Measurements from ENCODE around the gene PXDC1. TPM values are rescaled to one million over a fixed set of nuclear protein-coding genes. Genes with fewer than 3 reads are reported as not detected.

Gene PXDC1
- total RNA-seq, 2 experiments from 2014 or later: 0.47 TPM; not detected in 1

DNA sequence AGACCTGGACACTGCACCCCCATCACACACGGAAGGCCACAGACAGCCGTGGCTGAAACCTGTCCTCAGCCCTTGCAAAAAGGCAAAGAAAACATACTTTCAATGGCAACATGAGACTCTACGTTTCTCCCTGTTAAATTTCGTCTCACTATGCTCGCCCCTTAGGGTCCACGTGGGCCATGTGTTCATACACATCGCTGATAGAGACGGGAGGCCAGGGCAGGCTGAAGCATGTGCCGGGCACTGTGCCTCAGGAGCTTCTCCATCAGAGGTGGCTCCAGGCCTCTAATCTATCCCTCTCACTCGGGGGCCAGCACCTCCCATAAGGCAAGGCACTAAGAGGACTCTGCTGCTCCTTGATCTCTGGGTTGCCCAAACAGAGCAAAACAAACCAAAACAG, 17.5 kb downstream of the PXDC1 start:
- no peak overlapping the region for H3K4me3 Mint-ChIP-seq
- H3K27ac Mint-ChIP-seq: no peak overlapping the region
- ATAC-seq (no peak), DNase-seq (no peak)
- H3K27me3 Mint-ChIP-seq: peaks cover 10% of the 10 kb centered on the region
- CTCF ChIA-PET: interaction anchor here (2.2 to 2.5 kb wide), 2 partner anchors 15 to 607 kb away, joined by 6 to 13 read pairs; no protein-coding TSS in a partner anchor
- H3K36me3 Mint-ChIP-seq: no peaks in the 10 kb centered on the region
- no peaks in the 10 kb centered on the region for H3K9me3 Mint-ChIP-seq (ENCODE audit: low read depth)
- H3K4me1 Mint-ChIP-seq: peaks cover 3% of the 10 kb centered on the region

DNA sequence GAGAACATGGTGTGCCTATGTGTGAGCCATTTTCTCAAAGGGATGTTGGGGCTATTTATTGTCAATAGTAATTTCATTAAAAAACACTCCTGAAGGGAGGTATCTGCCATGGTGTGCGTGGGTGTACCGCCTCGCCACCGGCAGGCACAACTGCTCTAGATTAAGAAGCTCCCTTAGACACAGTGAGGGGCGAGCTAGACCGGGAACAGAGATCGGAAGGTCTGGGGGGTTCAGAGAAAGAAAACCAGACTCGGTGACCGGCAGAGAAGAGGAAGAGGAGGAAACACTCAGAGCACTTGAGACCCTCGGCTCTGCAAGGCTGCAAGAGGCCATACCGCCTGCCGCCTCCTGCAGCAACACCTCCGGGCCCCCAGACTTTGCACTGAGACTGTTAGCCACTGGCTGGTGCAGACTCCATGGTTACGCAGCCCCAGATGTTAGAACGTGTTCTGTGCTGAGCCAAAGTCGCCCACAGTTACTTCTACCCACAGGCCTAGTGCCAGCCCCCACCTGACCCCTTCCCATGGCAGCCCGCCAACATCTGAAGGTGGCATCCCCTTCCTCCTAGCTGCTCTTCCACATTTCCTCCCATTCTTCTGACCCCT, 18.1 kb downstream of the PXDC1 start:
- CTCF ChIA-PET: interaction anchor here (1.0 to 5.4 kb wide), 12 partner anchors 8 to 607 kb away, joined by 3 to 59 read pairs (median 8); no protein-coding TSS in a partner anchor
- DNase-seq: no peak
- peaks cover 12% of the 10 kb centered on the region for H3K27me3 Mint-ChIP-seq

DNA sequence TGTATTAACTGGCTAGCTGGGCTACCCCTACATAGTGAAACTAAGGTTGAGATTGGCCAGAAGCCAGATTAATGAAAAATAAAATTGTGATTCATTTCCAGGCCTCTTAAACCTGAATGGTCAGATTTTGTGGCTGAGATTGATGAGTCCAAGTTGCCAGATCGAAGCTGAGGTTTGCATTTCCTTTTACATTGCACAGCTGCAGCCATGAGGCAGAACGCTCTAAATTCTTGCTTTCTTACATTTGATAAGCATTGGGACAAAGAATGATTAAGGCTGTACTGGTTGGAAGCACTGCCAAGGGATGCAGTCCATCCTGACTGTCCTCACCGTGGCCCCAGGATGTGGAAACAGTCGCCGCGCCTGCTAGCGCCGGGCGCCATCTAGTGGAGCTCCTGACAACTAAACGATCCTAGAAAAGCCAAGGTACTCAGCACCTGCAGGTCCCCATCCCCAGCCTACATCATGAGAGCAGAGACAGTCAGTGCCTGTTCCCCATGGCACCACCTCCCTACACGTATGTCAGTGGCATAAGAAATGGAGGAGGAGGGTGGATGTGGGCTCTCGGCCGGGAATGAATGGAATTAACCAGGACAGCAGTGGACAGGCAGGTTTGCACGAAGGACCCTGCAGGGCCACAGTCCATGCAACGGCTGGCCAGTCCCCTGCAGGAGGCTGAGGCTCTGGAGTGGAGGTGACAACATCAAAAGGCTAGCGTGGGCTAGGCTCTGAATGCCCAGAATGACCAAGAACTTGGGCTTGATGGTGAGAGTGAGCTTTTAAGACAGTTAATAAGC, 19.0 kb downstream of the PXDC1 start:
- ATAC-seq (peak; percentile 70), DNase-seq (peak; percentile 67)
- no peaks in the 10 kb centered on the region for H3K9me3 Mint-ChIP-seq (ENCODE audit: low read depth)
- peaks cover 12% of the 10 kb centered on the region for H3K27me3 Mint-ChIP-seq
- no peaks in the 10 kb centered on the region for H3K36me3 Mint-ChIP-seq
- no peak overlapping the region for H3K27ac Mint-ChIP-seq
- H3K4me3 Mint-ChIP-seq: no peak overlapping the region
- H3K4me1 Mint-ChIP-seq: peaks cover 3% of the 10 kb centered on the region
- CTCF ChIA-PET: interaction anchor here (0.8 to 5.4 kb wide), 30 partner anchors 9 to 637 kb away, joined by 3 to 59 read pairs (median 4); no protein-coding TSS in a partner anchor

More for the DNA sequence above, 18.1 kb downstream of the PXDC1 start:
- no peak for ATAC-seq
- peaks cover 3% of the 10 kb centered on the region for H3K4me1 Mint-ChIP-seq
- H3K27ac Mint-ChIP-seq: no peak overlapping the region
- H3K36me3 Mint-ChIP-seq: no peaks in the 10 kb centered on the region
- no peaks in the 10 kb centered on the region for H3K9me3 Mint-ChIP-seq (ENCODE audit: low read depth)
- no peak overlapping the region for H3K4me3 Mint-ChIP-seq

DNA sequence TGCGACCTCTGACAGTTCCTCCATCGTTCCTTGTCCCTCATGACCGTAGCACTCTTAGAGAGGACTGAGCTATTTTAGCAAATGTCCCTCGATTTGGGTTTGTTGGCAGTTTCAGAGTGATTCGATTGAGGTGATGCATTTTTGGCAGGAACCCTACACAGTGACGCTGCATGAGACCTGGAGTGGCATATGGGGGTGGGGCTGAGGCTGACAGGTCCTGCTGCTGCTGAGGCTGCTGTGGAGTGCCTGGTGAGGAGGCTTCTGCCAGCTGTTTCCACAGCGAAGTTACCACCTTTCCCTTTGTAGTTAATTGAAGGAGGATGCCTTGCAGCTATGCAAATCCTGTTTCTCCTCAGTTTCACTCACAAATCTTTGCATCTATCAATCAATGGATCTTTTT, 19.8 kb downstream of the PXDC1 start:
- CTCF ChIA-PET: interaction anchor here (0.5 to 5.4 kb wide), 23 partner anchors 9 to 636 kb away, joined by 3 to 59 read pairs (median 4); no protein-coding TSS in a partner anchor
- no peak overlapping the region for H3K4me3 Mint-ChIP-seq
- no peak overlapping the region for H3K27ac Mint-ChIP-seq
- H3K4me1 Mint-ChIP-seq: peaks cover 3% of the 10 kb centered on the region
- DNase-seq (no peak), ATAC-seq (no peak)
- peaks cover 12% of the 10 kb centered on the region for H3K27me3 Mint-ChIP-seq
- H3K9me3 Mint-ChIP-seq (ENCODE audit: low read depth): no peaks in the 10 kb centered on the region
- no peaks in the 10 kb centered on the region for H3K36me3 Mint-ChIP-seq

DNA sequence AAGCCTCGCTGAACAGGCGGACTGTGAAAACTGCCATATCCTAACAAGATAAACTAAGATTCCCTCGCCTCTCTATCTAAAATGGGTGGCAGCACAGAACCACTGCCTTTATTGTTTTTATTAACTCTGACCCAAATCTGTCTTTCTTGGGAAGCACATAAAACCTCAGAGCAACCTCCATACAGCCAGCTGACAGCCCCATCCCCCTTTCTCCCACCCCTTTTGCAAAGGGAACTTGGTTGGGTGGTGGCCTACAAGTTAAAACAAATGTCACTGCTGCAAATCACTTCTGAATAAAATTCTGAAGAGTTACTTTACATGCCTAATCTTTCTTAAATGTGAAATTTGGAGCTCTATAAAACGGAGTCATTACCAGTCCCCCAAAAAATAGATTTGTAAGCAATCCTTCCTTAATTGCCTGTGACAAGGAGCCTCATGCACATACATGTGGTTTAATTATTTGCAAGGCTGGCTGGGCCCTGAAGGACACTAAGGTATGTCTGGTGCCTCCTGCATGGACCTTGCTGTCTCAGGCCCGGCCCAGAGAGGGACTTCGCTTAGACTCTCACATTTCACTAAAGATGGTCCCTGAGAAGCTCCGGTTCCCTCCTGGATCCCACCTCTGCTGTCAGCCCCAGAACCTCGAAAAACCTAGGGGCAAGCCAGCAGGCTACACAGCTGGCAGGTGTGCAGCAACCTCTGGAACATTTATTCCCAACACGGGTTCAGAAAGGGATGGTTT, 21.7 kb downstream of the PXDC1 start:
- Mint-ChIP-seq H3K9me3 (ENCODE audit: low read depth) (no peaks in the 10 kb centered on the region), H3K27ac (no peak overlapping the region), H3K27me3 (peaks cover 8% of the 10 kb centered on the region), H3K4me3 (no peak overlapping the region), H3K4me1 (peaks cover 2% of the 10 kb centered on the region), H3K36me3 (no peaks in the 10 kb centered on the region)
- CTCF ChIA-PET: interaction anchor here (4.2 to 5.4 kb wide), 2 partner anchors 12 to 449 kb away, joined by 22 to 59 read pairs; no protein-coding TSS in a partner anchor
- ATAC-seq (no peak), DNase-seq (no peak)

DNA sequence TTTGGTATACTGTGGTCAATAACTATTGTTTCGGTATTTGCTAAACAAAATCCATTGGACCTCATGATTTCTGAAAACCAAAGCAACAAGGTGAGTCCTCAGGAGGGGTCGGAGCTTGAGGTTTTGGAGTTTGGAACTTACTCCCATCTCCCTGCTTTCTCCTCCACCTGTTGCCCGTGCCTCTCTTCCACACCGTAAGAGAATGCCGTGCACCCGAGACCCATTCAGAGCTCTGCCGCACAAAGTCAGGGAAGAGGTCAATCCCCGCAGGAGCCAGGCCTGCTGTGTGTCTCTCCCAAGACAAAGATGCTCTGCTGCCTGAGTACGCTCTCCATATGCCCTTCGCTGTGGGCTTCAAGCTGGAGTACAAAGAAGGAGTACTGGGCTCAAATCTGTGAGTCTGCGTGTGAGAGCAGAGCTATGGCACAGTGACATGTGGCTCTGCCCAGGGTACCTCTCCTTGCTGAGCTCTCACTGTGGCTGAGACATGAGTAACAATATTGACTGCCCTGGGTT, 23.9 kb downstream of the PXDC1 start:
- H3K36me3 Mint-ChIP-seq: no peaks in the 10 kb centered on the region
- peaks cover 8% of the 10 kb centered on the region for H3K27me3 Mint-ChIP-seq
- H3K9me3 Mint-ChIP-seq (ENCODE audit: low read depth): no peaks in the 10 kb centered on the region
- CTCF ChIA-PET: no interaction called here
- ATAC-seq: no peak
- no peak for DNase-seq
- H3K4me3 Mint-ChIP-seq: no peak overlapping the region
- H3K4me1 Mint-ChIP-seq: peaks cover 2% of the 10 kb centered on the region
- H3K27ac Mint-ChIP-seq: no peak overlapping the region

DNA sequence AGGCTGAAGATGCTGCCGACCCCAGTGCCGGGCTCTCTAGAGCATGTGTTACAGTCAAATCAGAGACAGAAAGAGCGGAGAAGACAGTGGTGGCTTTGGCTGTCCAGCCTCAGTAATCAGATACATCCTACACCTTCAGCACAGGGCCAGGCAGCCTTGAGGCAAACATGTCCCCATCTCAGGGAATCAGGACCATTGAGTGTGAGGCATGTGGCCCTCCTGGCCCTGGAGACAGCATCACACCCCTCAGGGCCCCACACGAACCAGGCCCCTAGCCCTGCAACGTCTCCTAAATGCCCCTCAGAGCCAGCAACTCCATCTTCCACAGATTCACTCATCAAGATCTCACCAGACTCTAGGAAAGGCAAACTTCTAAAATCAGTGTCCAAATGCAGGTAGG, 24.5 kb downstream of the PXDC1 start:
- H3K36me3 Mint-ChIP-seq: no peaks in the 10 kb centered on the region
- CTCF ChIA-PET: no interaction called here
- ATAC-seq (no peak), DNase-seq (no peak)
- H3K4me1 Mint-ChIP-seq: no peaks in the 10 kb centered on the region
- peaks cover 8% of the 10 kb centered on the region for H3K27me3 Mint-ChIP-seq
- no peaks in the 10 kb centered on the region for H3K9me3 Mint-ChIP-seq (ENCODE audit: low read depth)
- no peak overlapping the region for H3K4me3 Mint-ChIP-seq
- H3K27ac Mint-ChIP-seq: no peak overlapping the region

DNA sequence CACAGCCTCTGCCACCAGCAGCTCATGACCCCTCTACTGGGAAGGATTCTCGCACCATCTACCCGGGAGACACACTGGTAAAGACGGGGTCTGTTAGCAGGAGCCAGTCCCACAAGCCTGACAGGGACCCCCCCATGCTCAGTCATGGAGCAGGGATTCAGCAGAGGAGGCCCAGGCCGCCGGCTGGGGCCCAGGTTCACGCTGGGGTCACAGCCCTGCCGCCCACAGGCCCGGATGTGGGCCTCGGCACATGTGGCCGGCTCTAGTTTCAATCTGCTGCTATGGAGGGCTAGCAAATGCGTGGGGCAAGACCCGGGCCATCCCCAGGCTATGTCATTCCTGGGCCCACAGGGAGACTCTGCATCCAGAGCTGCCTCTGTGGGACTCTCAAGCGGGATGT, 25.1 kb downstream of the PXDC1 start:
- ATAC-seq (no peak), DNase-seq (no peak)
- CTCF ChIA-PET: no interaction called here

DNA sequence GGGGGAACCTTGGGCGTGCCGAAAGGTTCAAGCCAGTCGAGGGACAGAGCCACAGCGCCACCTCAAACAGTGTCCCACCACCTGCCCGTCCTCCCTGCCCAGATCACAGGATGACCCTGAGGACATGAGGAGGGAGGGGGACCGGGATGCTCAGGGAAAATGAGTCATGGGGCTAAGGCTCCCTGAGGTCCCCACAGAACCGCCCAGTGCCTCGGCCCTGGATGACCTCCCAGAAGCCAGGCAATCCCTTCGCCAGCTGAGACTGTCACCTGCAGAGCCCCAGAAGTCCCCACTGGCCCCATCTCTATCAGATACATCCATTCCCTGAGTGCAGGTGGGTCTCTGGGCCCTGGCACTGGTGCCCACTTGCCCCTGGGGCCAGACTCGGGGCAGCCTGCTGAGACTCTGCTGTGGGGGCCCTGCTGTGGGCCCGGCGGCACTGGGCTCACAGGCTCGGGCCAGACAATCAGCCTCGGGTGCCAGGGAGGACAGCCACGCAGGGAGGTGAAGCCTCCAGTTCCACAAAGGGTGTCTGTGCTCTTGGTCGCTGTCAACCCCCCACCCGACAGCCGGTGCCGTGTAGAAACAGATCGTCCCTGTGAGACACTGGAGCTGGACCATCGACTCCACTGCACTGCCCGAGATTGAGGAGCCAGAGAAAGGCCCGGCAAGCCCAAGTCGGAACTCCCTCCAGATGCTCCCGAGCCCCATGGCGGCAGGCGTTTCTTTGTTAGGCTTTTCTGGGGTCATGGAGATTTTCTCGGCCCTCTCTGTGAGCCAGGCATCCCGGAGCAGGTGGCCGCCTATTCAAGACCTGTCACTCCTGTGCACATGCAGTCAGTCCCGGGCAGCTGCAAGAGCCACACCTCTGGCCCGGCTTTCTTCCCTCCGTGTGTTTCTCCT, 26.1 kb downstream of the PXDC1 start:
- CTCF ChIA-PET: no interaction called here
- Mint-ChIP-seq H3K27me3 (peaks cover 5% of the 10 kb centered on the region), H3K36me3 (no peaks in the 10 kb centered on the region), H3K4me1 (no peaks in the 10 kb centered on the region), H3K9me3 (ENCODE audit: low read depth) (no peaks in the 10 kb centered on the region), H3K27ac (no peak overlapping the region), H3K4me3 (no peak overlapping the region)
- ATAC-seq (no peak), DNase-seq (no peak)

More for the DNA sequence above, 25.1 kb downstream of the PXDC1 start:
- Mint-ChIP-seq H3K9me3 (ENCODE audit: low read depth) (no peaks in the 10 kb centered on the region), H3K36me3 (no peaks in the 10 kb centered on the region), H3K4me3 (no peak overlapping the region), H3K4me1 (no peaks in the 10 kb centered on the region), H3K27me3 (peaks cover 5% of the 10 kb centered on the region), H3K27ac (no peak overlapping the region)

DNA sequence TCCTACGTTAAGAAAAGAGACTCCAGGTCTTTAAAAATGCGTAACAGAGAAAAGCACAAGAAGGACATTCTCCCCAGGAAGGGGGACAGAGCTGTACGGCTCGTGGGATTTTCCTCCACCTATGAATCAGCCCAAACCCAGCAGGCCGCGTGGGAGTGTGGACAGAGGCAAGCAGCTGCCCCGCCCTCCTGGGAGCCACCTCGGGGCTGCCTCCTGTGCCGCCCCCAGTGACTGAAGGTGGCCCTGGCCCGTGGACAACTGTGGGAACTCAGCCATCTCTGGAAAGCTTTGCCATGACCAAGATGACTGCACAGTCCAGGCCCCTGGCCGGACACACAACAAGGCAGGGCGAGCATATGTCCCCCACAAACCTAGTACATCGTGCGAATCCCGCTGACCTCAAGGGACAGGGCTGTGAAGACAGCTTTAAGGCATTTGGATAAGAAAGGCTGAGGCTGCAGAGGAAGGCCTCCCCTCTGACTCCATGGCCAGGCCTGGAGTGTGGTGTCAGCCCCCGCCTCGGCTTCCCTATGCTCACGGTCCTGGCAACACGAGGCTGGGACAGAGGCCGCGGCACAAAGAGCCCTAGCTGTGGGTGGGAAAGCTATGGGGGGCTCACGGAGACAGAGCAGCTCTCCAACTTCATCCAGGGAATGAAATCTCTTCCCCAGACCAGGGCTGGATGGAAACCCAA, 26.9 kb downstream of the PXDC1 start:
- no peaks in the 10 kb centered on the region for H3K4me1 Mint-ChIP-seq
- DNase-seq (no peak), ATAC-seq (no peak)
- H3K27me3 Mint-ChIP-seq: peaks cover 5% of the 10 kb centered on the region
- CTCF ChIA-PET: no interaction called here
- H3K36me3 Mint-ChIP-seq: no peaks in the 10 kb centered on the region
- H3K27ac Mint-ChIP-seq: no peak overlapping the region
- H3K4me3 Mint-ChIP-seq: no peak overlapping the region
- no peaks in the 10 kb centered on the region for H3K9me3 Mint-ChIP-seq (ENCODE audit: low read depth)

DNA sequence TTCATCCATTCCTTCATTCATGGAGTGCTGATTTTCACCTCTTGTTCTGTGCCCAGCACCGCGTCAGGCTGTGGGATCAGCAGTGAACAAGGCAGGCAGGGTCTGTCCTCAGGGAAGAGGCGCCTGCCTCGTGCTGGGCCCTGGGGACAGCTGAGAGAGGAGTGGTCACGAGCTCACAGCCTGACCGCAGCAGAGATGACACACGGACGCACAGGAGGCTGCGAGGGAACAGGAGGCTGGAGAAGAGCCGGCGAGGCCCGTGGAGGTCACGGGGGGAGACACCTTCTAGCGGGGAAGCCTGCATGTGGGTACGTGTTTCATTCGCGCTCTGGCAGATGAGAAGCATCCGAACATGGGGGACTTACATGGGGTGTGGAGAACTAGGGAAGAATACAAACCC, 27.5 kb downstream of the PXDC1 start:
- DNase-seq: no peak
- Mint-ChIP-seq H3K36me3 (no peaks in the 10 kb centered on the region), H3K27ac (no peak overlapping the region), H3K4me3 (no peak overlapping the region), H3K27me3 (peaks cover 2% of the 10 kb centered on the region), H3K9me3 (ENCODE audit: low read depth) (no peaks in the 10 kb centered on the region), H3K4me1 (no peaks in the 10 kb centered on the region)
- CTCF ChIA-PET: interaction anchor here (0.6 to 2.6 kb wide), 2 partner anchors 8 to 156 kb away, joined by 4 to 10 read pairs; no protein-coding TSS in a partner anchor
- no peak for ATAC-seq

DNA sequence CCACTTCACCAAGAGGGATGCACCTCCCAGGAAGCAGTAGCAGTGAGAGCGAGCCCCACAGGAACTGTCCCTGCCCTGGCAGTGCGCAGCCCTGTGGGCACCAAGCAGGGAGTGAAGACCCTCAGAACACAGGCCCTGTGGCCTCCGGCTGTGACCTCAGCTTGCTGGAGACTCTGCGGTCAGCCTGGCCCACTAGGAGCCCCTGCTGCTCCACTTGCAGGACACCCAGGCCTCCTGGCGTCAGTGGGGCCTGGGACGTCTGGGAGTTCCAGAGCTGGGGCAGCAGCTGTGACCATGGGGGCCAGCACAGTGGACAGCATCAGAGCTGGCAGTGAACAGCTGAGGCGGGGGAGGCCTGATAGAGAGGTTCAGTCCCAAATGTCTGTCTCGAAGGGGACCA, 28.3 kb downstream of the PXDC1 start:
- Mint-ChIP-seq H3K36me3 (no peaks in the 10 kb centered on the region), H3K9me3 (ENCODE audit: low read depth) (no peaks in the 10 kb centered on the region), H3K4me3 (no peak overlapping the region), H3K4me1 (no peaks in the 10 kb centered on the region), H3K27ac (no peak overlapping the region), H3K27me3 (peaks cover 5% of the 10 kb centered on the region)
- no peak for DNase-seq
- no peak for ATAC-seq
- CTCF ChIA-PET: interaction anchor here (2.6 kb wide), 1 partner anchor 9 kb away, joined by 10 read pairs; no protein-coding TSS in a partner anchor
